Upper lobe of right lung (tissue), 1 donor: ENCODE measurements around the gene GPSM1. TPM values are rescaled to one million over a fixed set of nuclear protein-coding genes. Genes with fewer than 3 reads are reported as not detected.

Source experiments
- ATAC-seq: fragments of 200-7000 bp; cut with Tn5 transposase; one replicate; pipeline ENCODE4 v1.9.1; 2020; ENCODE audit warnings: mild to moderate bottlenecking, moderate library complexity
- DNase-seq: peaks from one replicate; pipeline ENCODE4 v3.0.0-alpha.2; 2020
- H3K27ac ChIP-seq: fragments of 200-600 bp; one replicate; pipeline ENCODE4 v1.8.0; 2022
- H3K27me3 ChIP-seq: fragments of 200-600 bp; one replicate; pipeline ENCODE4 v1.8.0; 2022; ENCODE audit warnings: mild to moderate bottlenecking
- H3K36me3 ChIP-seq: fragments of 200-600 bp; one replicate; pipeline ENCODE4 v1.8.0; 2022
- H3K4me1 ChIP-seq: fragments of 200-600 bp; one replicate; pipeline ENCODE4 v1.8.0; 2022
- H3K4me3 ChIP-seq: fragments of 200-600 bp; one replicate; pipeline ENCODE4 v1.8.0; 2022; ENCODE audit warnings: mild to moderate bottlenecking
- H3K9me3 ChIP-seq: fragments of 200-600 bp; one replicate; pipeline ENCODE4 v1.8.0; 2022
- CTCF ChIP-seq: fragments of 200-600 bp; IDR thresholded peaks from one replicate; pipeline ENCODE4 v1.8.0; 2022; ENCODE audit warnings: antibody characterized with exemption
- intact Hi-C: fragments of 100-400 bp; cut with DNase I; formaldehyde crosslinking; loops from one replicate; pipeline ENCODE4 v1.11.0; 2022
- total RNA-seq: library from RNA; stranded (reverse); fragmentation: NEBNext Ultra II Directional; extraction: Animal tissue kit (Norgen Biotek cat#: 25700); gene quantifications from one replicate; pipeline ENCODE4 v1.2.1, GENCODE V29; 2021
- donor health status: DM: no; HTN: yes; CAD: no; lungs with severe emphysema.

The GPSM1 gene
- total RNA-seq, 1 donor from 2014 or later, result 27.3 TPM

- H3K36me3 ChIP-seq, result no peaks in the 10 kb centered on the region
- DNase-seq (no peak), ATAC-seq (no peak)
- peaks cover 8% of the 10 kb centered on the region for H3K4me1 ChIP-seq
- no peak overlapping the region for H3K27ac ChIP-seq
- no peaks in the 10 kb centered on the region for H3K9me3 ChIP-seq
- H3K4me3 ChIP-seq, result no peak overlapping the region
- no peak for TF ChIP-seq CTCF
- H3K27me3 ChIP-seq, result no peaks in the 10 kb centered on the region
- intact Hi-C loops, result no loop called here
Measured at GRCh38 chr9:136372006-136372405, 44.7 kb downstream of the GPSM1 start.

DNA sequence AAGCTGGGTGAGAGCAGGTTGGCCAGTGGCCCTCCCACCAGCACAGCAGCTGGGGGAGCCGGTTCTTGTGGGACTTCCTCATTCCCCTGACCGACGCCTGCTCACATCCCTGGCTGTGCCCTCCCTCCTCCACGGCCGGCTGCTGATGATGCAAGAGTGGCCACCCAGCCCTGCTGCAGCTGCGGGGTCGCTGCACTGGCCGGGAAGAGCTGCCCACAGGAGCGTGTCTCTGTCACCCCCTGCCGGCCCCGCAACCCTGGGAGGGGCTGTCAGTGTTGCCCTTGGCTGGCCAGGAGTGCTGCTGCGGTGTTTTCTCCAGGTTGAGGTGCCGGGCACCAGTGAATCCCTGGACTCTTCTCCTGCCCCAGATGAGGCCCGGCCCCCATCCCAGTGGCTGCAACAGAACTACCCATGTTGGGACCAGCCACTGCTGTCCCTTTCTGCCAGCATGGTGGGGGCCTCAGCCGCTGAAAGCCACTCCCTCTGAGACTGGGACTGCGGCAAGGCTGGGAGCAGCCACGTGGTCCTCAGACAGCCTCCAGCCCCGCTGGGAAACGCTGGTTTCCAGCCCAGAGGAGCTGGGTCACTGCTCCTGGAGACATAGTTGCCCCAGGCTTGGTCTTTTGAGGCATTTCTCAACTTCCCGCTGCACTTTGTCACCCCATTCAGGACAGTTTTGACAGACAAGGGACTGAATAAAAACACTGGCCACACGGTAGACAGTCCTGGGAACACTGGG lies 45.4 kb downstream of the GPSM1 start:
- DNase-seq (peak; percentile 89), ATAC-seq (peak; percentile 82)
- peak overlapping the region; percentile 53 for H3K27ac ChIP-seq
- H3K4me1 ChIP-seq, result peaks cover 8% of the 10 kb centered on the region
- intact Hi-C loops, result no loop called here
- no peaks in the 10 kb centered on the region for H3K9me3 ChIP-seq
- no peaks in the 10 kb centered on the region for H3K27me3 ChIP-seq
- H3K36me3 ChIP-seq, result no peaks in the 10 kb centered on the region
- peak; percentile 19 for TF ChIP-seq CTCF
- peak overlapping the region; percentile 43 for H3K4me3 ChIP-seq

GRCh38 chr9:136373300-136374182 lies 46.2 kb downstream of the GPSM1 start, which contains the start of gene CARD9:
TSS of gene CARD9 (minus strand) at chr9:136373669. CDS start at chr9:136372078, 1,591 bp downstream.
- no peak for TF ChIP-seq CTCF
- Histone ChIP-seq H3K4me3 (peak within 1 kb of the TSS; percentile 43), H3K9me3 (no peaks in the 10 kb centered on the region), H3K36me3 (no peaks in the 10 kb centered on the region), H3K27ac (peak within 1 kb of the TSS; percentile 53), H3K4me1 (peaks cover 8% of the 10 kb centered on the region), H3K27me3 (no peaks in the 10 kb centered on the region)
- peak; percentile 82 for DNase-seq
- peak; percentile 82 for ATAC-seq
- intact Hi-C loops, result no loop called here

- no peak for TF ChIP-seq CTCF
- no peak for ATAC-seq
- Histone ChIP-seq H3K4me3 (no peak overlapping the region), H3K4me1 (peaks cover 8% of the 10 kb centered on the region), H3K9me3 (no peaks in the 10 kb centered on the region), H3K36me3 (peaks cover 5% of the 10 kb centered on the region), H3K27ac (no peak overlapping the region), H3K27me3 (no peaks in the 10 kb centered on the region)
- intact Hi-C loops, result no loop called here
- no peak for DNase-seq
Measured at GRCh38 chr9:136374183-136374575, 46.8 kb downstream of the GPSM1 start.

DNA sequence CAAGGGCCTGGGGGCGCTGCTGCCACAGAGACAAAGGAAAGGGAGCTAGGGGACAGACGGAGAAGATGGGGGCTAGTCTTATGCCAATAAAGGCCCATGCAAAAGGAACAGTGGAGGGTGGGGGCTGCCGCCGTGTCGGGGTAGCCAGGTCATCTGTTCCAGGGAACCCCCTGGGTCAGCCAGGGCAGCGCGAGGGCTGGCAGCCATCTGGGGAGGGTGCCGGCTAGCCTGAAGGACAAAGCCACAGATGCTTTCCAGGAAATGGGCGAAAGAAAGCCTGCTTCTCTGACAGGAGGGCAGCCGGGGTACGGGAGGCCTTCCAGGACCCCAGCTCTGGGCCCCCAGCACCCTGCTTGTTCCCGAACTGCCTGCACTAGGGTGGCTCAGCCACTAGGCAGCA lies 47.8 kb downstream of the GPSM1 start:
- no peak for TF ChIP-seq CTCF
- intact Hi-C loops, result no loop called here
- Histone ChIP-seq H3K27me3 (no peaks in the 10 kb centered on the region), H3K27ac (no peak overlapping the region), H3K9me3 (no peaks in the 10 kb centered on the region), H3K4me1 (peaks cover 8% of the 10 kb centered on the region), H3K4me3 (no peak overlapping the region), H3K36me3 (peaks cover 5% of the 10 kb centered on the region)
- DNase-seq (no peak), ATAC-seq (no peak)
